ENCODE data around the gene NXPE4. TPM values are rescaled to one million over a fixed set of nuclear protein-coding genes. Genes with fewer than 3 reads are reported as not detected.

Gene NXPE4
- total and polyA plus RNA-seq, 9 of the 15 experiments (the other 6 are each of a cell fraction or from before 2014, with no cell fraction given): not detected

DNA sequence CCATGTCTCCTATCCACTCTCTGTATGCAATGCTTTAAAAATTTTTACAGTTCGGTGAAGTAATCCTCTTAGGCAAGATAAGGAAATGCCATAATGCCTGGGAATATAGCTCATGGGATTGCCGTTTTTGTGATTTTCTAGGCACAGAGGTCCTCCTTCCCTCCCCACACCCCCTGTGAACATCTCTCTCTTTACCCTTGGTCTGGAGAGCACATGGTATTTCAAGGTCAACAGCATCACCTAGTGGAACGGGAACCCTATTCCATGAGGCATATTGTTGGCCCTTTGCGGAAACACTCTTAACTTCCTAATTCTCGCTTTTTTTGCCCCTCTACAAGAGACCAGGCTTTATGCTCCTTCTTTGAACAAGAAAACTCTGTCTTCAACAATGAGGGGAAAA lies 8.8 kb downstream of the NXPE4 start:
- Histone ChIP-seq H3K4me1 (replicated peaks in 1 of 2; ENCODE audit: control insufficient read depth in 2 of 2, insufficient read depth in 2 of 2, low read length in 2 of 2) (no peaks in the 10 kb centered on the region), H3K9ac (ENCODE audit: insufficient read depth in 1 of 2, low read depth in 2 of 2, low read length in 2 of 2) (no peak overlapping the region), H3K36me3 (ENCODE audit: control insufficient read depth, insufficient read depth, low read length) (no peaks in the 10 kb centered on the region), H3K4me3 (no peak overlapping the region), H3K27ac (ENCODE audit: extremely low read depth, low read depth, low read length) (no peak overlapping the region), H3K27me3 (ENCODE audit: control insufficient read depth in 2 of 2, insufficient read depth in 2 of 2, low read length in 2 of 2) (no peaks in the 10 kb centered on the region), H3K79me2 (ENCODE audit: control insufficient read depth, insufficient read depth, low read length) (no peaks in the 10 kb centered on the region), H4K20me1 (replicated peaks; ENCODE audit: control insufficient read depth, insufficient read depth, low read length) (no peaks in the 10 kb centered on the region), H3K9me3 (replicated peaks; ENCODE audit: control insufficient read depth, insufficient read depth, low read depth, low read length) (no peaks in the 10 kb centered on the region), H3K9me1 (ENCODE audit: control insufficient read depth, insufficient read depth, low read length) (no peaks in the 10 kb centered on the region), H2AFZ (ENCODE audit: low read depth, low read length) (no peak overlapping the region), H3K4me2 (ENCODE audit: insufficient read depth, low read length) (no peak overlapping the region)
- WGBS (ENCODE audit: insufficient coverage, low coverage, missing lambda C conversion rate): 0% methylated on average over 5 of the region's 5 CpGs
- POLR2A ChIA-PET: no interaction called here
- no TSS peak for BruUV-seq (replicated peaks)
- intact Hi-C loops (cut with micrococcal nuclease): loop anchor here (1.0 to 10.0 kb wide), 2 partner anchors 242 to 306 kb away; no protein-coding TSS in a partner anchor
- FAIRE-seq (no peak), ATAC-seq (no peak; the same call in 2 of the 3 replicates), DNase-seq (ENCODE audit: extremely low read depth in 1 of 4, low spot score in 3 of 4) (peak in 1 of 4 experiments; percentile 18)
- in situ Hi-C loops (cut with MboI): no loop called here
- CTCF ChIA-PET (ENCODE audit: low intra/inter-chr PET ratio): interaction anchor here (0.6 kb wide), 1 partner anchor 789 kb away, joined by 3 read pairs; no protein-coding TSS in a partner anchor
- TF ChIP-seq SAFB2 (IDR thresholded peaks at IDR 0.05; ENCODE audit: borderline replicate concordance, low read depth, low read length, severe bottlenecking) (no peak), RAD21 (CRISPR knock-in tag; conservative IDR thresholded peaks at IDR 0.05 in 1 of 2, IDR thresholded peaks at IDR 0.05 in 1 of 2) (peak; percentile 40 to 58), HDAC6 (IDR thresholded peaks at IDR 0.05; ENCODE audit: low read depth, low read length) (no peak), KLF1 (tag; IDR thresholded peaks at IDR 0.05) (no peak), TBL1XR1 (IDR thresholded peaks at IDR 0.05; ENCODE audit: low read length in 2 of 2) (no peak), ZNF77 (CRISPR knock-in tag; IDR thresholded peaks at IDR 0.05) (no peak), KLF16 (IDR thresholded peaks at IDR 0.05) (no peak), SRSF9 (IDR thresholded peaks at IDR 0.05; ENCODE audit: borderline replicate concordance, low read depth, low read length) (no peak), BRF1 (IDR thresholded peaks at IDR 0.05; ENCODE audit: borderline replicate concordance, extremely low read depth, insufficient read length) (no peak), ZNF584 (CRISPR knock-in tag; IDR thresholded peaks at IDR 0.05; ENCODE audit: low read depth) (no peak), ZNF197 (CRISPR knock-in tag; IDR thresholded peaks at IDR 0.05; ENCODE audit: low read depth) (no peak), TCF7 (IDR thresholded peaks at IDR 0.05; ENCODE audit: borderline replicate concordance) (no peak), KAT7 (CRISPR knock-in tag; IDR thresholded peaks at IDR 0.05; ENCODE audit: borderline replicate concordance) (no peak), SMARCB1 (IDR thresholded peaks at IDR 0.05; ENCODE audit: insufficient read length, low read depth) (no peak), KHSRP (IDR thresholded peaks at IDR 0.05) (no peak)
- TF ChIP-seq, protein P1, sequence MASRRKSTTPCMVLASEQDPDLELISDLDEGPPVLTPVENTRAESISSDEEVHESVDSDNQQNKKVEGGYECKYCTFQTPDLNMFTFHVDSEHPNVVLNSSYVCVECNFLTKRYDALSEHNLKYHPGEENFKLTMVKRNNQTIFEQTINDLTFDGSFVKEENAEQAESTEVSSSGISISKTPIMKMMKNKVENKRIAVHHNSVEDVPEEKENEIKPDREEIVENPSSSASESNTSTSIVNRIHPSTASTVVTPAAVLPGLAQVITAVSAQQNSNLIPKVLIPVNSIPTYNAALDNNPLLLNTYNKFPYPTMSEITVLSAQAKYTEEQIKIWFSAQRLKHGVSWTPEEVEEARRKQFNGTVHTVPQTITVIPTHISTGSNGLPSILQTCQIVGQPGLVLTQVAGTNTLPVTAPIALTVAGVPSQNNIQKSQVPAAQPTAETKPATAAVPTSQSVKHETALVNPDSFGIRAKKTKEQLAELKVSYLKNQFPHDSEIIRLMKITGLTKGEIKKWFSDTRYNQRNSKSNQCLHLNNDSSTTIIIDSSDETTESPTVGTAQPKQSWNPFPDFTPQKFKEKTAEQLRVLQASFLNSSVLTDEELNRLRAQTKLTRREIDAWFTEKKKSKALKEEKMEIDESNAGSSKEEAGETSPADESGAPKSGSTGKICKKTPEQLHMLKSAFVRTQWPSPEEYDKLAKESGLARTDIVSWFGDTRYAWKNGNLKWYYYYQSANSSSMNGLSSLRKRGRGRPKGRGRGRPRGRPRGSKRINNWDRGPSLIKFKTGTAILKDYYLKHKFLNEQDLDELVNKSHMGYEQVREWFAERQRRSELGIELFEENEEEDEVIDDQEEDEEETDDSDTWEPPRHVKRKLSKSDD (conservative IDR thresholded peaks at IDR 0.05; ENCODE audit: low read length): no peak
- TF ChIP-seq, protein P2, sequence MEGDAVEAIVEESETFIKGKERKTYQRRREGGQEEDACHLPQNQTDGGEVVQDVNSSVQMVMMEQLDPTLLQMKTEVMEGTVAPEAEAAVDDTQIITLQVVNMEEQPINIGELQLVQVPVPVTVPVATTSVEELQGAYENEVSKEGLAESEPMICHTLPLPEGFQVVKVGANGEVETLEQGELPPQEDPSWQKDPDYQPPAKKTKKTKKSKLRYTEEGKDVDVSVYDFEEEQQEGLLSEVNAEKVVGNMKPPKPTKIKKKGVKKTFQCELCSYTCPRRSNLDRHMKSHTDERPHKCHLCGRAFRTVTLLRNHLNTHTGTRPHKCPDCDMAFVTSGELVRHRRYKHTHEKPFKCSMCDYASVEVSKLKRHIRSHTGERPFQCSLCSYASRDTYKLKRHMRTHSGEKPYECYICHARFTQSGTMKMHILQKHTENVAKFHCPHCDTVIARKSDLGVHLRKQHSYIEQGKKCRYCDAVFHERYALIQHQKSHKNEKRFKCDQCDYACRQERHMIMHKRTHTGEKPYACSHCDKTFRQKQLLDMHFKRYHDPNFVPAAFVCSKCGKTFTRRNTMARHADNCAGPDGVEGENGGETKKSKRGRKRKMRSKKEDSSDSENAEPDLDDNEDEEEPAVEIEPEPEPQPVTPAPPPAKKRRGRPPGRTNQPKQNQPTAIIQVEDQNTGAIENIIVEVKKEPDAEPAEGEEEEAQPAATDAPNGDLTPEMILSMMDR (IDR thresholded peaks at IDR 0.05 in 2 of 3, conservative IDR thresholded peaks at IDR 0.05 in 1 of 3; ENCODE audit: insufficient read depth in 2 of 3, low read depth in 1 of 3, low read length in 3 of 3): peak in 2 of 3 experiments; percentile 50 to 54; a peak in 2 of 6 replicates
- TF ChIP-seq, protein P3, sequence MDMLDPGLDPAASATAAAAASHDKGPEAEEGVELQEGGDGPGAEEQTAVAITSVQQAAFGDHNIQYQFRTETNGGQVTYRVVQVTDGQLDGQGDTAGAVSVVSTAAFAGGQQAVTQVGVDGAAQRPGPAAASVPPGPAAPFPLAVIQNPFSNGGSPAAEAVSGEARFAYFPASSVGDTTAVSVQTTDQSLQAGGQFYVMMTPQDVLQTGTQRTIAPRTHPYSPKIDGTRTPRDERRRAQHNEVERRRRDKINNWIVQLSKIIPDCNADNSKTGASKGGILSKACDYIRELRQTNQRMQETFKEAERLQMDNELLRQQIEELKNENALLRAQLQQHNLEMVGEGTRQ (CRISPR knock-in tag; IDR thresholded peaks at IDR 0.05): no peak

All from K562 (cell line).